Left lung (tissue), 10 donors: ENCODE measurements around the gene ALDH3B2. TPM values are rescaled to one million over a fixed set of nuclear protein-coding genes. Genes with fewer than 3 reads are reported as not detected.
A peak's percentile ranks its signal among the peaks of the same experiment; 100 is the strongest.

Experiments used
- ATAC-seq: fragments of 200-7000 bp; cut with Tn5 transposase; one replicate; pipeline ENCODE4 v1.9.1; 2020; ENCODE audit warnings: moderate library complexity
- DNase-seq, 4 donors: peaks; one replicate each; pipeline ENCODE4 v3.0.0-alpha.2; 2013 to 2020
- H3K27ac ChIP-seq, 2 donors: fragments of 200-600 bp; sonication (generic) in 1 of 2; one replicate each; pipeline versions ENCODE4 v1.5.0 to v1.8.0; 2020 to 2021
- H3K27me3 ChIP-seq, 2 donors: fragments of 200-600 bp; sonication (generic) in 1 of 2; one replicate each; pipeline versions ENCODE4 v1.5.0 to v1.8.0; 2020 to 2021
- H3K36me3 ChIP-seq, 2 donors: fragments of 200-600 bp; sonication (generic) in 1 of 2; one replicate each; pipeline versions ENCODE4 v1.5.0 to v1.8.0; 2020 to 2021
- H3K4me1 ChIP-seq, 2 donors: fragments of 200-600 bp; one replicate each; pipeline ENCODE4 v1.8.0; 2021
- H3K4me3 ChIP-seq, 2 donors: fragments of 200-600 bp; sonication (generic) in 1 of 2; one replicate each; pipeline versions ENCODE4 v1.5.0 to v1.8.0; 2020 to 2021; ENCODE audit warnings: mild to moderate bottlenecking in 1 of 2
- H3K9me3 ChIP-seq, 2 donors: fragments of 200-600 bp; sonication (generic) in 1 of 2; one replicate each; pipeline versions ENCODE4 v1.5.0 to v1.8.0; 2020 to 2021
- intact Hi-C, 2 donors: fragments of 100-400 bp; cut with DNase I; formaldehyde crosslinking; loops; one replicate each; pipeline versions ENCODE4 v1.11.2 to v1.14.2; 2022
- polyA plus RNA-seq, 6 donors: library from polyadenylated mRNA; unstranded; fragments of 120-200 nt; gene quantifications; one replicate each; pipeline ENCODE4 v1.2.1, GENCODE V29; 2013; ENCODE audit not compliant: insufficient read length in 6 of 6
- total RNA-seq, 2 donors: library from RNA; stranded (reverse); fragmentation: NEBNext Ultra II Directional; extraction: Animal tissue kit (Norgen Biotek cat#: 25700); gene quantifications; one replicate each; pipeline ENCODE4 v1.2.1, GENCODE V29; 2021
- TF ChIP-seq, protein P1 (sequence below), 2 donors: fragments of 200-600 bp; sonication (generic) in 1 of 2; IDR thresholded peaks; one replicate each; pipeline versions ENCODE4 v1.5.0 to v1.8.0; 2021; ENCODE audit warnings: antibody characterized with exemption in 2 of 2
- donor health status: DM: no; HTN: yes; CAD: no.
- donor health status: DM: no; HTN: no; CAD: no.

Gene ALDH3B2
- total and polyA plus RNA-seq, 8 donors: 0.79 to 1.7 (median 0.98) TPM

DNA sequence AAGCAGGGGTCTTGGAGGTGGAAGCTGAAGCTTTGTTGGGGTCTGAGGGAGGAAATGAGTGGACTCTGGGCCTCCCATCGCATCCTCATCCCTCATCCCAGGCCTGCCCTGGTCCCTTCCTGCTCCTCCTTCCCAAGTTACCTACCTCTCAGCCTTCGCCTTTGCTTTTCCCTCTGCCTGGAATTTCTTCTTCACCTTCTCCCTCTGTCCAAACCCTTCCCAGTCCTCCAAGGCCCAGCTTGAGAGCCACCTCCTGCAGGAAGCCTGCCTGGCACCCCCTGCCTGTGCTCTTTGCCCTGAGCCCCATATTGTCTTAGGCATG, 42.6 kb downstream of the ALDH3B2 start:
- TF ChIP-seq, protein P1, sequence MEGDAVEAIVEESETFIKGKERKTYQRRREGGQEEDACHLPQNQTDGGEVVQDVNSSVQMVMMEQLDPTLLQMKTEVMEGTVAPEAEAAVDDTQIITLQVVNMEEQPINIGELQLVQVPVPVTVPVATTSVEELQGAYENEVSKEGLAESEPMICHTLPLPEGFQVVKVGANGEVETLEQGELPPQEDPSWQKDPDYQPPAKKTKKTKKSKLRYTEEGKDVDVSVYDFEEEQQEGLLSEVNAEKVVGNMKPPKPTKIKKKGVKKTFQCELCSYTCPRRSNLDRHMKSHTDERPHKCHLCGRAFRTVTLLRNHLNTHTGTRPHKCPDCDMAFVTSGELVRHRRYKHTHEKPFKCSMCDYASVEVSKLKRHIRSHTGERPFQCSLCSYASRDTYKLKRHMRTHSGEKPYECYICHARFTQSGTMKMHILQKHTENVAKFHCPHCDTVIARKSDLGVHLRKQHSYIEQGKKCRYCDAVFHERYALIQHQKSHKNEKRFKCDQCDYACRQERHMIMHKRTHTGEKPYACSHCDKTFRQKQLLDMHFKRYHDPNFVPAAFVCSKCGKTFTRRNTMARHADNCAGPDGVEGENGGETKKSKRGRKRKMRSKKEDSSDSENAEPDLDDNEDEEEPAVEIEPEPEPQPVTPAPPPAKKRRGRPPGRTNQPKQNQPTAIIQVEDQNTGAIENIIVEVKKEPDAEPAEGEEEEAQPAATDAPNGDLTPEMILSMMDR (IDR thresholded peaks at IDR 0.05): no peak
- H3K9me3 ChIP-seq: no peaks in the 10 kb centered on the region
- no peaks in the 10 kb centered on the region for H3K36me3 ChIP-seq
- ATAC-seq (no peak), DNase-seq (no peak)
- no peak overlapping the region for H3K27ac ChIP-seq
- intact Hi-C loops: no loop called here
- peaks cover 0 to 20% of the 10 kb centered on the region in 2 donors for H3K4me1 ChIP-seq
- H3K27me3 ChIP-seq: peaks cover 0 to 9% of the 10 kb centered on the region in 2 donors
- H3K4me3 ChIP-seq: no peak overlapping the region

DNA sequence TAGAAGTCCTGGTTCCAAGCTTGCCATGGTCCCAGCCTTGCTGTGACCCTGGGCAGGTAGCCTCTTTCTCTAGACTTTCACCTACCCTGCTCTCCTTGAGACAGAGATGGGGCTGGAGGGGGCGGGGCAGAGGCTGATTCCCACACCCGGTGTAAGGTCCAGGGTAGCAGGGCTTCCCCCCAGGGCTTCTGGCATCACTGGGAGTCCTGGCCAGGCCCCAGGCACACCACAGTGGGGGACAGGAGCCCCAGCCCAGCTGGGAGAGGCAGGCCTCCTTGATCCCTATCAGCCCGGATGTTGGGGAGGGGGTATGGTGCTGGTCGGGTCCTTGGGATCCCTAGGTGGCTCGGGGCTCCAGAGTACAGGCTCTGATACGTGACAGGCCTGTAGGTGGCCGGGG, 43.0 kb downstream of the ALDH3B2 start:
- Histone ChIP-seq H3K4me1 (peaks cover 0 to 20% of the 10 kb centered on the region in 2 donors), H3K4me3 (no peak overlapping the region), H3K36me3 (no peaks in the 10 kb centered on the region), H3K9me3 (no peaks in the 10 kb centered on the region), H3K27ac (no peak overlapping the region), H3K27me3 (peaks cover 0 to 9% of the 10 kb centered on the region in 2 donors)
- ATAC-seq (no peak), DNase-seq (peak in 2 of 4 donors; percentile 32 to 76)
- TF ChIP-seq, protein P1 (IDR thresholded peaks at IDR 0.05): no peak
- intact Hi-C loops: no loop called here

DNA sequence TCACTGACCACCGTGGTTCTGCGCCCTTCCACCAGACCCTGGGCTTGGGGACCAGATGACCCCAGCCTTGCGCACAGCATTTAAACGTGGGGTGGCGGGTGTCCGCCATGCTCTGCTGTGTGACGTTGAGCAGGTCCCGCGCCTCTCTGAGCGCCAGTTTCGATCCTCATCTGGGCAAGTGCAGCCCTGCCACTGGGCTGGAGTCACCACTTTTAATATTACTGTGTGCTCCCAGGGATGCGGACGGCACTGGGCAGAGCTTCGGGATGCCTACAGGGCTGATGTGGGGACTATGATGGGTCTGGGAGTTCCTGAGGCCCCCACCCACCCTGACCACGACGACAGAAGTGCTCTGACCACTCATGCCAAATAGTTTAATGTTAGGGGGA, 43.5 kb downstream of the ALDH3B2 start:
- Histone ChIP-seq H3K4me3 (peak overlapping the region; percentile 56 to 57), H3K36me3 (no peaks in the 10 kb centered on the region), H3K9me3 (no peaks in the 10 kb centered on the region), H3K27me3 (peaks cover 0 to 9% of the 10 kb centered on the region in 2 donors), H3K4me1 (peaks cover 0 to 20% of the 10 kb centered on the region in 2 donors), H3K27ac (peak overlapping the region; percentile 78 to 89)
- TF ChIP-seq, protein P1 (IDR thresholded peaks at IDR 0.05): no peak
- intact Hi-C loops: no loop called here
- ATAC-seq (no peak), DNase-seq (peak in 1 of 4 donors; percentile 80)

DNA sequence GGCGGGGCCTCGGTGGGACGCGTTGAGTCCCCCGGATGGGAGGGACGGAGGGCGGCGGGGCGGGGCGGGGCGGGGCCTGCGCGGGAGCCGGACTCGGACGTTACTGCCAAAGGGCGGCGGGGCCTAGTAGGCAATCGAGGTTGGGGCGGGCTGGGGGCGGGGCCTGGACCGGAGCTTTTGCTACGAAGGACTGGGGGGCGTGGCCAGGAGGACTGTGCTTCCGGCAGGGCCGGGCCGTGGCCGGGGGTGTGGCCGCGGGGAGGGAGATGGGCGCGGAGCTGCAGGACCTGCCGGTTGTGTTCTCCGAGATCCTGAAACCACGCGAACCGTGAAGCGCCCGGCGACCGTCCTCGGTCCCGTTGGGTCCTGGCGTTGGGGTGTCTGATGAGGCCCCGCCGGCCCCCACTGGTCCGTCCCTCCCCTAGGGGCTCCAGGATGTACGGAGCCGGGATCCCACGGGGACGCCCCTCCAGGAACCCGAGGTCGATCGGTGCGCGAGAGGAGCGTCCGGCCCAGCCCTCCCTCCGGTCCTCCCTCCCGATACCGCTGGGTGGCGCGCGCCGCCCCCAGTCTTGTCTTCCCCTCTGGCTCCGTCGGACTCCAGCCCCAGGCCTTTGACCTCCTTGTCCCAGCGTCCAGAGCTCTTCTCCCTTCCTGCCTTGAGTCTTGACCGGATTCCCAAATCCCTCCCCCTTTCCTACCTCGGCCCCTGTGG, 44.0 kb downstream of the ALDH3B2 start:
- ATAC-seq (peak; percentile 91), DNase-seq (peak; percentile 96 to 100 (median 99))
- peaks cover 0 to 9% of the 10 kb centered on the region in 2 donors for H3K27me3 ChIP-seq
- TF ChIP-seq, protein P1 (IDR thresholded peaks at IDR 0.05): peak; percentile 62 to 64
- H3K9me3 ChIP-seq: no peaks in the 10 kb centered on the region
- H3K27ac ChIP-seq: peak overlapping the region; percentile 78 to 89
- H3K4me3 ChIP-seq: peak overlapping the region; percentile 56 to 57
- peaks cover 0 to 20% of the 10 kb centered on the region in 2 donors for H3K4me1 ChIP-seq
- intact Hi-C loops: no loop called here
- H3K36me3 ChIP-seq: no peaks in the 10 kb centered on the region

DNA sequence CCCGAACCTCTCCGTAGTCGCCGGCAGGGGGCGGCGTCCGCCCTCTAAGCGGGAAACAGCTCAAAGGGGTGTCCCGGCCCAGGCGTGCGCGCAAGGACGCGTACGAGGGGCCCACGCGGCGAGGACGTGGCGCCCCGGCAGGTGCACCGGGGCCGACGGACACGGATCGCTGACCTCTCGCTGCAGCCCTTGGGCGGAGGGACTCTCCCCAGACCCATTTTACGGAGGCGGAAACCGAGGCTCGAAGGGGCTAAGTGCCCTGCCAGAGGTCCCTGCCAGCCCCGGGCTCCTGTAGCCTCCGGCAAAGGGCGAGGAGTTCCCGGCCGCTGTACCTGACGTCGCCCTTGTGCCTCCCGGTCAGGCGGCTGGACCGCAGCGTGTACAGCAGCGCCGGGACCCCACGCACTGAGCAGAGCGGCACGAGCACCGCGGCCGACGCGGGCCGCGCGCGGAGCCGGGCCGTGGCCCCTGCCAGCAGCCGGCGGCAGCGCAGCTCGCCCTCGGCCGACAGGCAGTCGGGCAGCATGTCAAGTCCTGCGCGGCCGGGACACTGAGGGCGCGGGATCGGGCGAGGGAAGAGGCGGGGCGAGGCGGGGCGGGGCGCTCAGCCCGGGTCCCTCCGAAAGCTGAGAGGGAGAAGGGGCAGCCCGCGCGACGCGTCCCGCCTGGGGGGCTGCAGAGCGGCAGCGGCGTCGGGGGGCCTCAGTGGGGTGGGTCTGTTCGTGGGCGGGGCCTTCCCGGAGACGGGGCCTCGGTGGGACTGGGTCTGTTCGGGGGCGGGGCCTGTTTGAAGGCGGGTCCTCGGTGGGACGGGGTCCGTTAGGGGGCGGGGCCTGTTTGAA, 44.8 kb downstream of the ALDH3B2 start, which contains the start of gene NUDT8:
Gene NUDT8 (minus strand): TSS at position 552 of the 842 bp plus-strand sequence. CDS start 26 bp downstream, at position 526.
- intact Hi-C loops: no loop called here
- ATAC-seq: peak; percentile 72
- peak; percentile 51 to 97 (median 84) for DNase-seq
- Histone ChIP-seq H3K4me3 (peak within 1 kb of the TSS; percentile 56 to 57), H3K4me1 (peaks cover 0 to 20% of the 10 kb centered on the region in 2 donors), H3K27ac (peak within 1 kb of the TSS; percentile 83 to 89), H3K9me3 (no peaks in the 10 kb centered on the region), H3K27me3 (peaks cover 0 to 6% of the 10 kb centered on the region in 2 donors), H3K36me3 (no peaks in the 10 kb centered on the region)
- TF ChIP-seq, protein P1 (IDR thresholded peaks at IDR 0.05): peak; percentile 86 to 92
